H9 (cell line): ENCODE results near the gene VSIR. TPM values are rescaled to one million over a fixed set of nuclear protein-coding genes. Genes with fewer than 3 reads are reported as not detected.

Experiments used
- DNase-seq: peaks from one replicate; pipeline ENCODE4 v3.0.0-alpha.2; 2017
- H2AFZ ChIP-seq: one replicate; pipeline ENCODE4 v1.6.1; 2013; ENCODE audit warnings: mild to moderate bottlenecking, low read length, control low read depth, moderate library complexity
- H2AK5ac ChIP-seq: 2 replicates; pipeline ENCODE4 v1.6.1; 2013; ENCODE audit warnings: low read length, control low read depth, mixed read lengths; ENCODE audit not compliant: insufficient read length
- H2BK120ac ChIP-seq: one replicate; pipeline ENCODE4 v1.6.1; 2013; ENCODE audit warnings: low read depth, mild to moderate bottlenecking, low read length, control low read depth, inconsistent platforms; ENCODE audit not compliant: poor library complexity, severe bottlenecking
- H2BK12ac ChIP-seq: 2 replicates; pipeline ENCODE4 v1.6.1; 2013; ENCODE audit warnings: low read length, control low read depth, mixed read lengths, low read depth; ENCODE audit not compliant: insufficient read length
- H2BK15ac ChIP-seq: 2 replicates; pipeline ENCODE4 v1.6.1; 2013; ENCODE audit warnings: low read depth, low read length, control low read depth
- H2BK20ac ChIP-seq: one replicate; pipeline ENCODE4 v1.6.1; 2013; ENCODE audit warnings: low read depth, mild to moderate bottlenecking, low read length, control low read depth, inconsistent platforms; ENCODE audit not compliant: poor library complexity, severe bottlenecking
- H2BK5ac ChIP-seq: 2 replicates; pipeline ENCODE4 v1.6.1; 2013; ENCODE audit warnings: low read length, control low read depth, mixed read lengths; ENCODE audit not compliant: insufficient read length
- H3K14ac ChIP-seq: 2 replicates; pipeline ENCODE4 v1.6.1; 2013; ENCODE audit warnings: low read length, control low read depth; ENCODE audit not compliant: insufficient read depth
- H3K18ac ChIP-seq: 2 replicates; pipeline ENCODE4 v1.6.1; 2013; ENCODE audit warnings: low read depth, mild to moderate bottlenecking, mixed read lengths, low read length, control low read depth; ENCODE audit not compliant: insufficient read length
- H3K23ac ChIP-seq: 2 replicates; pipeline ENCODE4 v1.6.1; 2013; ENCODE audit warnings: low read length, control low read depth, mixed read lengths, low read depth; ENCODE audit not compliant: insufficient read length
- H3K23me2 ChIP-seq: 2 replicates; pipeline ENCODE4 v1.6.1; 2013; ENCODE audit warnings: low read depth, mild to moderate bottlenecking, mixed read lengths, low read length, control low read depth; ENCODE audit not compliant: insufficient read length, poor library complexity, severe bottlenecking
- H3K27ac ChIP-seq: 2 replicates; pipeline ENCODE4 v1.5.1; 2013; ENCODE audit warnings: low read length, control low read depth, mixed read lengths, low read depth; ENCODE audit not compliant: insufficient read length
- H3K27me3 ChIP-seq: 2 replicates; pipeline ENCODE4 v1.6.1; 2013; ENCODE audit warnings: low read length, control low read depth, inconsistent platforms; ENCODE audit not compliant: insufficient read depth
- H3K4ac ChIP-seq: 2 replicates; pipeline ENCODE4 v1.6.1; 2013; ENCODE audit warnings: low read depth, mild to moderate bottlenecking, control low read depth, inconsistent platforms, low read length, moderate library complexity
- H3K4me1 ChIP-seq: 2 replicates; pipeline ENCODE4 v1.6.1; 2013; ENCODE audit warnings: low read length, control low read depth, inconsistent platforms; ENCODE audit not compliant: insufficient read depth
- H3K4me2 ChIP-seq: 2 replicates; pipeline ENCODE4 v1.6.1; 2013; ENCODE audit warnings: low read length, control low read depth, mixed read lengths; ENCODE audit not compliant: insufficient read length, insufficient read depth
- H3K56ac ChIP-seq: 2 replicates; pipeline ENCODE4 v1.6.1; 2013; ENCODE audit warnings: low read depth, mild to moderate bottlenecking, mixed read lengths, low read length, control low read depth; ENCODE audit not compliant: insufficient read length
- H3K79me1 ChIP-seq: 2 replicates; pipeline ENCODE4 v1.6.1; 2013; ENCODE audit warnings: low read depth, mild to moderate bottlenecking, moderate library complexity, low read length, control low read depth, inconsistent platforms; ENCODE audit not compliant: insufficient read depth, poor library complexity, severe bottlenecking
- H3K79me2 ChIP-seq: 2 replicates; pipeline ENCODE4 v1.6.1; 2013; ENCODE audit warnings: low read length, control low read depth, inconsistent platforms; ENCODE audit not compliant: insufficient read depth
- H3K9ac ChIP-seq: 2 replicates; pipeline ENCODE4 v1.6.1; 2013; ENCODE audit warnings: low read length, control low read depth, mixed read lengths; ENCODE audit not compliant: insufficient read length; ENCODE audit errors: extremely low read depth
- H3K9me3 ChIP-seq: one replicate; pipeline ENCODE4 v1.6.1; 2013; ENCODE audit warnings: low read depth, low read length, inconsistent platforms; ENCODE audit not compliant: control insufficient read depth
- H3T11ph ChIP-seq: one replicate; pipeline ENCODE4 v1.6.1; 2013; ENCODE audit warnings: mild to moderate bottlenecking, low read length, control low read depth, inconsistent platforms
- H4K20me1 ChIP-seq: one replicate; pipeline ENCODE4 v1.6.1; 2013; ENCODE audit not compliant: control insufficient read depth, insufficient read length, insufficient read depth
- H4K5ac ChIP-seq: 2 replicates; pipeline ENCODE4 v1.6.1; 2013; ENCODE audit warnings: low read depth, mild to moderate bottlenecking, mixed read lengths, low read length, control low read depth; ENCODE audit not compliant: insufficient read length
- H4K8ac ChIP-seq: replicated peaks from 2 replicates; pipeline ENCODE4 v1.6.1; 2013; ENCODE audit warnings: low read length, control low read depth, mixed read lengths, low read depth; ENCODE audit not compliant: insufficient read length
- H4K91ac ChIP-seq: 2 replicates; pipeline ENCODE4 v1.6.1; 2013; ENCODE audit warnings: low read depth, mild to moderate bottlenecking, moderate library complexity, mixed read lengths, low read length, control low read depth; ENCODE audit not compliant: insufficient read length
- H3K27ac Mint-ChIP-seq, 3 experiments: 2 replicates in 2 of 3; 3 replicates in 1 of 3; pipeline ENCODE4 v1.8.0; 2020 to 2021; ENCODE audit warnings: mixed read lengths in 3 of 3, mild to moderate bottlenecking in 1 of 3, moderate library complexity in 1 of 3
- H3K27me3 Mint-ChIP-seq: 2 replicates; pipeline ENCODE4 v1.8.0; 2021; ENCODE audit warnings: low read depth, mild to moderate bottlenecking, moderate library complexity, mixed read lengths
- H3K36me3 Mint-ChIP-seq, 3 experiments: 2 replicates in 2 of 3; 3 replicates in 1 of 3; pipeline ENCODE4 v1.8.0; 2020 to 2021; ENCODE audit warnings: low read depth in 3 of 3, mixed read lengths in 3 of 3; ENCODE audit not compliant: insufficient read depth in 1 of 3
- H3K4me1 Mint-ChIP-seq, 2 experiments: 2 replicates each; pipeline ENCODE4 v1.8.0; 2020; ENCODE audit warnings: mixed read lengths in 2 of 2
- H3K4me3 Mint-ChIP-seq, 2 experiments: 2 replicates in 1 of 2; 3 replicates in 1 of 2; pipeline ENCODE4 v1.8.0; 2020 to 2021; ENCODE audit warnings: mild to moderate bottlenecking in 2 of 2, mixed read lengths in 2 of 2, moderate library complexity in 1 of 2
- H3K9me3 Mint-ChIP-seq, 2 experiments: 2 replicates in 1 of 2; 3 replicates in 1 of 2; pipeline ENCODE4 v1.8.0; 2020; ENCODE audit warnings: mild to moderate bottlenecking in 2 of 2, mixed read lengths in 2 of 2, moderate library complexity in 1 of 2
- CTCF ChIP-seq: fragments of 200-600 bp; sonication (generic); conservative IDR thresholded peaks from 3 replicates; pipeline ENCODE4 v1.8.0; 2021; ENCODE audit warnings: antibody characterized with exemption, mild to moderate bottlenecking
- WGBS: extraction: QIAGEN DNeasy Blood & Tissue Kit; methylation state at CpG from one replicate; pipeline ENCODE4 v1.1.7; 2013; ENCODE audit warnings: missing lambda C conversion rate, low lambda C conversion rate, mixed read lengths; ENCODE audit not compliant: insufficient read length; ENCODE audit errors: extremely low coverage; 5-methylcytosine and 5-hydroxymethylcytosine counted together
- total RNA-seq: library from RNA; stranded (reverse); gene quantifications from 2 replicates; pipeline ENCODE4 v1.2.1, GENCODE V29; 2021

VSIR gene
- total RNA-seq, 1 experiment from 2014 or later: 0.11 TPM

GRCh38 chr10:71802715-71803488 lies 29.6 kb upstream of the VSIR start:
- no peaks in the 10 kb centered on the region for H4K20me1 ChIP-seq
- no peak overlapping the region for H2AK5ac ChIP-seq
- H3K56ac ChIP-seq: no peak overlapping the region
- no peak overlapping the region for H2AFZ ChIP-seq
- Mint-ChIP-seq H3K4me3 (no peak overlapping the region), H3K4me1 (peaks cover 4% of the 10 kb centered on the region in 2 experiments), H3K27me3 (peaks cover 27% of the 10 kb centered on the region), H3K27ac (no peak overlapping the region), H3K9me3 (no peaks in the 10 kb centered on the region), H3K36me3 (no peaks in the 10 kb centered on the region)
- H3K23me2 ChIP-seq: no peaks in the 10 kb centered on the region
- H3K14ac ChIP-seq: no peak overlapping the region; the same call in 1 of the 2 replicates
- H3K9ac ChIP-seq: no peak overlapping the region
- H4K5ac ChIP-seq: no peak overlapping the region
- H3K18ac ChIP-seq: no peak overlapping the region
- DNase-seq: no peak
- no peak for TF ChIP-seq CTCF
- H2BK120ac ChIP-seq: no peak overlapping the region
- no peak overlapping the region for H3K4ac ChIP-seq
- no CpG with 5 or more reads among the region's 18 CpGs for WGBS
- no peak overlapping the region for H2BK12ac ChIP-seq
- no peaks in the 10 kb centered on the region for H3K79me1 ChIP-seq
- H3K79me2 ChIP-seq: no peaks in the 10 kb centered on the region
- no peak overlapping the region for H3T11ph ChIP-seq
- H4K91ac ChIP-seq: no peak overlapping the region
- no peak overlapping the region for H3K27ac ChIP-seq
- no peaks in the 10 kb centered on the region for H3K9me3 ChIP-seq
- no peak overlapping the region for H2BK15ac ChIP-seq
- H2BK5ac ChIP-seq: no peak overlapping the region
- no peak overlapping the region for H3K4me2 ChIP-seq
- H3K4me1 ChIP-seq: no peaks in the 10 kb centered on the region
- H4K8ac ChIP-seq: no peak overlapping the region
- 0 out of 2 replicates have a peak, but pooled peaks cover 3% of the 10 kb centered on the region for H3K27me3 ChIP-seq
- no peak overlapping the region for H2BK20ac ChIP-seq
- no peak overlapping the region for H3K23ac ChIP-seq
